Endometrial microvascular endothelial cells (primary cell): ENCODE data around the gene KCNH8. TPM values are rescaled to one million over a fixed set of nuclear protein-coding genes. Genes with fewer than 3 reads are reported as not detected.
"Not testable (repeated sequence)": the region's sequence is repeated elsewhere in the genome, so short reads cannot be mapped to it uniquely, and the experiment has no call there.

Experiments
- in situ Hi-C: cut with HindIII; loops from 2 replicates; pipeline ENCODE4 v1.10.0; 2017; ENCODE audit warnings: low sequenced_read_pairs, low pct_unique_long_range_greater_than_20kb; ENCODE audit errors: inconsistent ontology term
- total RNA-seq: library from RNA; depleted of rRNA; stranded (reverse); fragments of >200 nt; gene quantifications from one replicate; pipeline ENCODE4 v1.2.3, GENCODE V29; 2015; ENCODE audit errors: inconsistent ontology term

Gene KCNH8
- total RNA-seq, 1 donor from 2014 or later: not detected

GRCh38 chr3:19231792-19232461, 83.6 kb downstream of the KCNH8 start:
- in situ Hi-C loops: no loop called here

- in situ Hi-C loops: no loop called here
These were observed 84.3 kb downstream of the KCNH8 start for GRCh38 chr3:19232566-19232965.

GRCh38 chr3:19233882-19234784, 85.8 kb downstream of the KCNH8 start:
- in situ Hi-C loops: not testable (repeated sequence)

GRCh38 chr3:19248143-19248542, 99.8 kb downstream of the KCNH8 start:
- in situ Hi-C loops: no loop called here

GRCh38 chr3:19248767-19249166, 100.5 kb downstream of the KCNH8 start:
- in situ Hi-C loops: no loop called here

- in situ Hi-C loops: no loop called here
These were observed 102.8 kb downstream of the KCNH8 start for GRCh38 chr3:19250959-19251610.

GRCh38 chr3:19254189-19254588, 105.9 kb downstream of the KCNH8 start:
- in situ Hi-C loops: no loop called here

- in situ Hi-C loops: no loop called here
These were observed 106.6 kb downstream of the KCNH8 start for GRCh38 chr3:19254784-19255338.

GRCh38 chr3:19256313-19256712, 108.0 kb downstream of the KCNH8 start:
- in situ Hi-C loops: no loop called here

- in situ Hi-C loops: no loop called here
These were observed 115.3 kb downstream of the KCNH8 start for GRCh38 chr3:19263606-19264005.

GRCh38 chr3:19264424-19264823, 116.1 kb downstream of the KCNH8 start:
- in situ Hi-C loops: no loop called here

GRCh38 chr3:19267040-19267439, 118.7 kb downstream of the KCNH8 start:
- in situ Hi-C loops: no loop called here

GRCh38 chr3:19270481-19270880, 122.2 kb downstream of the KCNH8 start:
- in situ Hi-C loops: no loop called here

- in situ Hi-C loops: no loop called here
These were observed 124.0 kb downstream of the KCNH8 start for GRCh38 chr3:19272296-19272695.

GRCh38 chr3:19273091-19273490, 124.8 kb downstream of the KCNH8 start:
- in situ Hi-C loops: no loop called here

GRCh38 chr3:19274576-19274975, 126.3 kb downstream of the KCNH8 start:
- in situ Hi-C loops: no loop called here

GRCh38 chr3:19284974-19285373, 136.7 kb downstream of the KCNH8 start:
- in situ Hi-C loops: no loop called here

- in situ Hi-C loops: no loop called here
These were observed 145.0 kb downstream of the KCNH8 start for GRCh38 chr3:19293295-19293694.

GRCh38 chr3:19295208-19295607, 146.9 kb downstream of the KCNH8 start:
- in situ Hi-C loops: no loop called here
